PC-3 (cell line): ENCODE measurements around the gene FOXN4.

Experiments used
- CTCF ChIP-seq: fragments of 300-600 bp; sonication (generic); conservative IDR thresholded peaks from 2 replicates; pipeline ENCODE4 v1.5.1; 2017; ENCODE audit warnings: antibody characterized with exemption, low read depth, mild to moderate bottlenecking, low read length
- EZH2phosphoT487 ChIP-seq: fragments of 300-600 bp; sonication (generic); IDR thresholded peaks from 2 replicates; pipeline ENCODE4 v1.6.1; 2018; ENCODE audit warnings: mild to moderate bottlenecking, antibody characterized with exemption, low read length, borderline replicate concordance

DNA sequence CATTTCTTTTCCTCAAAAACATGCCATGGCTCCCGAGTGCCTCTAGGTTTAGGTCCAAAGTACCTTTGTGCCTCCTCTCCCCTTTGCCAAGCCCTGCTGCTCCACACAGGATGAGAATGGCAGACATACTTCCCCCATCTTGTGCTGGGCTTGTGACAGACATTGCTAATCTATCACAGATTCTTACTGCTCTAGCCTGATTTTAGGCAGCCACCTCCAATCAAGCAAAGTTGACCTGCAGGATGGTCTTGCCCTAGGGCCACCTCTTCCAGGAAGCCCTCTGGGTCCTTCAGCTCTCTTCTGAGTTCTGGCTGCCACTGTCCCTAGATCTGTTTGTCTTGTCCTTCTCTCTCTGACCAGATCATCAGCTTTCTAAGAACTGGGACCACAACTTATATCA lies 20.5 kb downstream of the FOXN4 start:
- TF ChIP-seq CTCF (no peak), EZH2phosphoT487 (no peak)
